PFSK-1 (cell line): Measurements from ENCODE around the gene PRSS33.

Source experiments
- FOXP2 ChIP-seq: optimal IDR thresholded peaks from 2 replicates; pipeline ENCODE3; 2011; ENCODE audit warnings: borderline replicate concordance, control low read depth, inconsistent platforms; ENCODE audit not compliant: insufficient read depth; ENCODE audit errors: extremely low read length, extremely low read depth
- POLR2AphosphoS5 ChIP-seq: IDR thresholded peaks from 2 replicates; pipeline ENCODE4 v1.6.1; 2012; ENCODE audit warnings: low read depth, mild to moderate bottlenecking, control low read depth, low read length, moderate library complexity
- REST ChIP-seq, 2 experiments: IDR thresholded peaks; 2 replicates each; pipeline versions ENCODE4 v1.6.1 to v1.8.0; 2011 to 2012; ENCODE audit warnings: low read depth in 2 of 2, low read length in 2 of 2, control low read depth in 1 of 2, inconsistent platforms in 1 of 2, mild to moderate bottlenecking in 1 of 2, moderate library complexity in 1 of 2; ENCODE audit not compliant: insufficient read depth in 1 of 2
- SIN3A ChIP-seq: IDR thresholded peaks from 2 replicates; pipeline ENCODE4 v1.6.1; 2012; ENCODE audit warnings: mild to moderate bottlenecking, low read length, moderate library complexity, borderline replicate concordance; ENCODE audit not compliant: insufficient read depth
- TAF1 ChIP-seq: IDR thresholded peaks from 2 replicates; pipeline ENCODE4 v1.6.1; 2012; ENCODE audit warnings: low read length, control low read depth, borderline replicate concordance; ENCODE audit not compliant: insufficient read depth

PRSS33 gene

GRCh38 chr16:2826591-2827373 is 39.4 kb upstream of the PRSS33 start:
- TF ChIP-seq REST (IDR thresholded peaks at IDR 0.05; ENCODE audit: insufficient read depth in 1 of 2, low read depth in 2 of 2, low read length in 2 of 2) (no peak), SIN3A (no peak), FOXP2 (no peak), TAF1 (no peak), POLR2AphosphoS5 (no peak)

- no peak for TF ChIP-seq SIN3A
- TF ChIP-seq REST (IDR thresholded peaks at IDR 0.05; ENCODE audit: insufficient read depth in 1 of 2, low read depth in 2 of 2, low read length in 2 of 2), result no peak
- no peak for TF ChIP-seq POLR2AphosphoS5
- TF ChIP-seq TAF1, result no peak
- no peak for TF ChIP-seq FOXP2
Measured at GRCh38 chr16:2825906-2826305, 38.5 kb upstream of the PRSS33 start.

GRCh38 chr16:2825049-2825742 is 37.8 kb upstream of the PRSS33 start:
- TF ChIP-seq FOXP2, result no peak
- no peak for TF ChIP-seq REST (IDR thresholded peaks at IDR 0.05; ENCODE audit: insufficient read depth in 1 of 2, low read depth in 2 of 2, low read length in 2 of 2)
- no peak for TF ChIP-seq TAF1
- TF ChIP-seq POLR2AphosphoS5, result no peak
- TF ChIP-seq SIN3A, result no peak

GRCh38 chr16:2824626-2825025 is 37.3 kb upstream of the PRSS33 start:
- TF ChIP-seq SIN3A, result no peak
- TF ChIP-seq POLR2AphosphoS5, result no peak
- no peak for TF ChIP-seq TAF1

- TF ChIP-seq SIN3A (no peak), REST (IDR thresholded peaks at IDR 0.05; ENCODE audit: insufficient read depth in 1 of 2, low read depth in 2 of 2, low read length in 2 of 2) (no peak), FOXP2 (no peak), POLR2AphosphoS5 (no peak), TAF1 (no peak)
Measured at GRCh38 chr16:2822496-2822895, 35.1 kb upstream of the PRSS33 start.
